Prostate gland (tissue), 2 donors: ENCODE measurements around the gene MPPED2.

ENCODE experiments used
- CTCF ChIP-seq, 4 experiments: fragments of 200-600 bp in 2 of 4; fragments of 450-650 bp in 2 of 4; sonication (generic) in 2 of 4; IDR thresholded peaks; 1 replicate in 3 of 4; 2 replicates in 1 of 4; pipeline ENCODE4 v1.5.1; 2016 to 2019; ENCODE audit warnings: antibody characterized with exemption in 4 of 4, mild to moderate bottlenecking in 2 of 4, moderate library complexity in 2 of 4
- POLR2AphosphoS5 ChIP-seq: sonication (generic); formaldehyde crosslinking; IDR thresholded peaks from one replicate; pipeline ENCODE4 v1.6.1; 2017; ENCODE audit warnings: antibody characterized with exemption

- TF ChIP-seq CTCF (IDR thresholded peaks at IDR 0.05) (no peak), POLR2AphosphoS5 (no peak)
These were observed 24.5 kb upstream of the MPPED2 start for GRCh38 chr11:30610628-30611027.
